Colonic mucosa (tissue), 4 donors: Measurements from ENCODE around the gene HES3. TPM values are rescaled to one million over a fixed set of nuclear protein-coding genes. Genes with fewer than 3 reads are reported as not detected.
A peak's percentile ranks its signal among the peaks of the same experiment; 100 is the strongest.
"Not testable (repeated sequence)": the region's sequence is repeated elsewhere in the genome, so short reads cannot be mapped to it uniquely, and the experiment has no call there.

Experiments
- DNase-seq: peaks from one replicate; pipeline ENCODE4 v3.0.0-alpha.2; 2020
- H3K27ac ChIP-seq: fragments of 200-600 bp; one replicate; pipeline ENCODE4 v1.8.0; 2021
- H3K27me3 ChIP-seq: fragments of 200-600 bp; one replicate; pipeline ENCODE4 v1.8.0; 2021
- H3K36me3 ChIP-seq: fragments of 200-600 bp; one replicate; pipeline ENCODE4 v1.8.0; 2021
- H3K4me1 ChIP-seq: fragments of 200-600 bp; one replicate; pipeline ENCODE4 v1.8.0; 2021; ENCODE audit warnings: mild to moderate bottlenecking
- H3K4me3 ChIP-seq: fragments of 200-600 bp; one replicate; pipeline ENCODE4 v1.8.0; 2021
- H3K9ac ChIP-seq, 2 donors: one replicate each; pipeline ENCODE4 v1.7.0; 2013; ENCODE audit warnings: control low read depth in 2 of 2, low read depth in 2 of 2, low read length in 2 of 2
- H3K9me3 ChIP-seq: fragments of 200-600 bp; one replicate; pipeline ENCODE4 v1.8.0; 2021
- CTCF ChIP-seq: fragments of 200-600 bp; IDR thresholded peaks from one replicate; pipeline ENCODE4 v1.8.0; 2022; ENCODE audit warnings: antibody characterized with exemption, mild to moderate bottlenecking
- intact Hi-C: fragments of 100-400 bp; cut with DNase I; formaldehyde crosslinking; loops from one replicate; pipeline ENCODE4 v1.14.1; 2022
- total RNA-seq, 2 donors: library from RNA; stranded (reverse); fragmentation: NEBNext Ultra II Directional in 1 of 2; extraction: Animal tissue kit (Norgen Biotek cat#: 25700) in 1 of 2; gene quantifications; one replicate each; pipeline ENCODE4 v1.2.1, GENCODE V29; 2021
- donor health status: healthy.
- donor health status: DM: no; HTN: no; CAD: no.
- donor health status: DM: no; HTN: no; CAD: no.

The HES3 gene
- total RNA-seq, 2 donors from 2014 or later, result not detected

GRCh38 chr1:6212193-6212959, 31.6 kb upstream of the HES3 start:
- H3K9me3 ChIP-seq, result no peaks in the 10 kb centered on the region
- TF ChIP-seq CTCF, result no peak
- DNase-seq, result no peak
- H3K27ac ChIP-seq, result no peak overlapping the region
- intact Hi-C loops, result no loop called here
- no peak overlapping the region for H3K4me3 ChIP-seq
- peaks cover 8% of the 10 kb centered on the region for H3K4me1 ChIP-seq
- no peak overlapping the region for H3K9ac ChIP-seq
- H3K27me3 ChIP-seq, result no peaks in the 10 kb centered on the region
- H3K36me3 ChIP-seq, result no peaks in the 10 kb centered on the region

- TF ChIP-seq CTCF, result no peak
- Histone ChIP-seq H3K27ac (no peak overlapping the region), H3K27me3 (no peaks in the 10 kb centered on the region), H3K4me1 (no peaks in the 10 kb centered on the region), H3K4me3 (no peak overlapping the region), H3K36me3 (no peaks in the 10 kb centered on the region), H3K9me3 (no peaks in the 10 kb centered on the region), H3K9ac (no peak overlapping the region)
- intact Hi-C loops, result no loop called here
- DNase-seq, result no peak
Observed at GRCh38 chr1:6218375-6219164, 25.4 kb upstream of the HES3 start.

GRCh38 chr1:6219641-6220040, 24.3 kb upstream of the HES3 start:
- H3K9ac ChIP-seq, H3K4me1 ChIP-seq, H3K27ac ChIP-seq, DNase-seq, H3K4me3 ChIP-seq, H3K27me3 ChIP-seq, H3K36me3 ChIP-seq, H3K9me3 ChIP-seq, intact Hi-C loops: not testable (repeated sequence)

- Histone ChIP-seq H3K4me3 (no peak overlapping the region), H3K36me3 (no peaks in the 10 kb centered on the region), H3K27ac (no peak overlapping the region), H3K4me1 (no peaks in the 10 kb centered on the region), H3K9me3 (no peaks in the 10 kb centered on the region), H3K27me3 (no peaks in the 10 kb centered on the region), H3K9ac (no peak overlapping the region)
- no peak for TF ChIP-seq CTCF
- intact Hi-C loops, result no loop called here
- DNase-seq, result no peak
Observed at GRCh38 chr1:6220236-6220635, 23.7 kb upstream of the HES3 start.

- no peak for DNase-seq
- TF ChIP-seq CTCF, result no peak
- Histone ChIP-seq H3K9me3 (no peaks in the 10 kb centered on the region), H3K27ac (no peak overlapping the region), H3K4me1 (no peaks in the 10 kb centered on the region), H3K9ac (no peak overlapping the region), H3K36me3 (no peaks in the 10 kb centered on the region), H3K27me3 (no peaks in the 10 kb centered on the region), H3K4me3 (no peak overlapping the region)
- intact Hi-C loops, result no loop called here
Observed at GRCh38 chr1:6221210-6221784, 22.7 kb upstream of the HES3 start.

- Histone ChIP-seq H3K27ac (no peak overlapping the region), H3K27me3 (no peaks in the 10 kb centered on the region), H3K4me1 (no peaks in the 10 kb centered on the region), H3K9me3 (no peaks in the 10 kb centered on the region), H3K36me3 (no peaks in the 10 kb centered on the region), H3K9ac (no peak overlapping the region), H3K4me3 (no peak overlapping the region)
- peak; percentile 62 for DNase-seq
- intact Hi-C loops, result no loop called here
- no peak for TF ChIP-seq CTCF
Observed at GRCh38 chr1:6222636-6223035, 21.3 kb upstream of the HES3 start.
